ENCODE results near the gene F2RL1.
"Not testable (repeated sequence)": the region's sequence is repeated elsewhere in the genome, so short reads cannot be mapped to it uniquely, and the experiment has no call there.

Gene F2RL1

GRCh38 chr5:76805821-76806505 is 12.9 kb upstream of the F2RL1 start:
- DNase-seq, result no peak

DNA sequence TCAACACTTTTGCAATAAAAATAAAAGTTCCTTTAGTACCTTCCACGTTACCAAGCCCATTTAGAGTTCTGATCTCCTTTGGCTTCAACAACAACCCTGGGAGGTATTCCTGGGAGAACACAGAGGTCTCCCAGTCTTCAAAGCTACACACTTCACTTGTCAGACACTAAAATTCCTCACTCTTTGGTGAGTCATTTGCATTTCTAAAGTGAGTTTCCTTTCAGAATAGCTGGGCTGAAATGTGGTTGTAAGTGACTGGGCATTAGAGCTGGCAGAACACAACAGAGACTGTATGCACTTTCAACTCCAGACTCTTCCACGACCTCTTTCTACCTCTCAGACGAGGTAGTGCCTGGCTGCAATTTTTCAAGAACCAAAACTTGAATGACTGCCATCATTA is 11.5 kb upstream of the F2RL1 start:
- DNase-seq, result peak; percentile 12

- no peak for DNase-seq
Observed at GRCh38 chr5:76808141-76808691, 10.6 kb upstream of the F2RL1 start.

- no peak for DNase-seq
Observed at GRCh38 chr5:76809141-76809540, 9.7 kb upstream of the F2RL1 start.

- DNase-seq, result no peak
Observed at GRCh38 chr5:76810236-76810635, 8.6 kb upstream of the F2RL1 start.

- no peak for DNase-seq
Observed at GRCh38 chr5:76811214-76811613, 7.6 kb upstream of the F2RL1 start.

GRCh38 chr5:76812209-76812608 is 6.6 kb upstream of the F2RL1 start:
- DNase-seq, result not testable (repeated sequence)

- no peak for DNase-seq
Observed at GRCh38 chr5:76813982-76814562, 4.8 kb upstream of the F2RL1 start.

GRCh38 chr5:76816110-76816831 is 2.6 kb upstream of the F2RL1 start:
- DNase-seq, result no peak

GRCh38 chr5:76819851-76820525 is 1.2 kb downstream of the F2RL1 start:
- no peak for DNase-seq

- peak; percentile 11 for DNase-seq
Observed at GRCh38 chr5:76820526-76820890, 1.7 kb downstream of the F2RL1 start.

GRCh38 chr5:76821136-76821535 is 2.3 kb downstream of the F2RL1 start:
- DNase-seq, result no peak

DNA sequence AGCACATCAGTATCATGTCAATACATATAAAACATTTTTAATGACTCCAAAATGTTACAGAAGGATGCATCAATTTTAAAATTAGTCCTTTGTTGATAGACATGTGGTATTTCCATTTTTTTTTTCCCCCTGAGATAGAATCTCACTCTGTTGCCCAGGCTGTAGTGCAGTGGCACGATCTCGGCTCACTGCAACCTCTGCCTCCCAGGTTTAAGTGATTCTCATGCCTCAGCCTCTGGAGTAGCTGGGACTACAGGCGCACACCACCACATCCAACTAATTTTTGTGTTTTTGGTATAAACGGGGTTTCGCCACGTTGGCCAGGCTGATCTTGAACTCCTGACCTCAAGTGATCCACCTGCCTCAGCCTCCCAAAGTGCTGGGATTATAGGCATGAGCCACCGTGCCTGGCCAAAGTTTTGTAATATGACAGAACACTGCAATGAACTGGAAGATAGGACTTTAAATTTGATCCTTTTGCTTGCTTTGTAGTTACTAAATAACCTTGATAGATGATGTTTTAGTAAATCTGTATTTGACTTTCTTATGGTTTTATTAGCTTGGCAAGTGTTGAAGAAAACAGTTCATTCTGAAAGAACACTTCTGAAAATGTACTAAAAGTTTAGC is 3.4 kb downstream of the F2RL1 start:
- DNase-seq, result not testable (repeated sequence)

GRCh38 chr5:76826416-76826815 is 7.6 kb downstream of the F2RL1 start:
- DNase-seq, result not testable (repeated sequence)

DNA sequence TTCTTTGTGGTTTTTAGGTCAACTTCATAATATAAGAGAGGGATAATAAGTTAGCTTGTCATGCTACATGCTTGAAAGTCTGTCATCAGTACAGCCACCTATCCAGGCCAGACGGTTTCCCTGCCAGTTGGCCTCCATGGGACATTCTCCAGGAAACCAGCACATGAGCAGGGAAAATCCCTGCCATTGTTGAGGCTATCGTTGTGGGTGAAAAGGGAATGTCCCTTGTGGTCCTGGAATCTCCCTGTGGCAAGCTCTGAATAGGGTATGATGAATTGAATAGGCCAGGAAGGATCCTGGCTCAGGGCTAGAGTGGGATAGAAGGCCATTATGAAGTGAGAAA is 12.3 kb downstream of the F2RL1 start:
- DNase-seq, result no peak

GRCh38 chr5:76836181-76836580 is 17.4 kb downstream of the F2RL1 start:
- DNase-seq, result no peak

DNA sequence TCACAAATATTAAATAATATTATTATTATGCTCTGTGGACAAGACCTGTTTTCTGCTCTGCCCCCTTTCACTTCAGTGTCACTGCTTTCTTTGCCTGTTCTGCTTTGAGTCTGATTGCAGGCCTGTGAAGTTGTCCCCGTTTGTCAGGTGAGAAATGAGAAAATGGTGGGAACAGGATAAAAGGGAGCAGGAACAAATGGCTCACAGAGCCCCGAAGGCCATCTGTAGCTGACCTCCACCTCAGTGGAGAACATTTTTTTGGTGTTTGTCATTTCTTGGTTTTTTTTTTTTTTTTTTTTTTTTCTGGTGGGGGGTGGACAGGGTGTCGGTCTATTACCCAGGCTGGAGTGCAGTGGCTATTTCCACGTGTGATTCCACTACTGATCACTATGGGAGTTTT is 17.8 kb downstream of the F2RL1 start:
- no peak for DNase-seq

DNA sequence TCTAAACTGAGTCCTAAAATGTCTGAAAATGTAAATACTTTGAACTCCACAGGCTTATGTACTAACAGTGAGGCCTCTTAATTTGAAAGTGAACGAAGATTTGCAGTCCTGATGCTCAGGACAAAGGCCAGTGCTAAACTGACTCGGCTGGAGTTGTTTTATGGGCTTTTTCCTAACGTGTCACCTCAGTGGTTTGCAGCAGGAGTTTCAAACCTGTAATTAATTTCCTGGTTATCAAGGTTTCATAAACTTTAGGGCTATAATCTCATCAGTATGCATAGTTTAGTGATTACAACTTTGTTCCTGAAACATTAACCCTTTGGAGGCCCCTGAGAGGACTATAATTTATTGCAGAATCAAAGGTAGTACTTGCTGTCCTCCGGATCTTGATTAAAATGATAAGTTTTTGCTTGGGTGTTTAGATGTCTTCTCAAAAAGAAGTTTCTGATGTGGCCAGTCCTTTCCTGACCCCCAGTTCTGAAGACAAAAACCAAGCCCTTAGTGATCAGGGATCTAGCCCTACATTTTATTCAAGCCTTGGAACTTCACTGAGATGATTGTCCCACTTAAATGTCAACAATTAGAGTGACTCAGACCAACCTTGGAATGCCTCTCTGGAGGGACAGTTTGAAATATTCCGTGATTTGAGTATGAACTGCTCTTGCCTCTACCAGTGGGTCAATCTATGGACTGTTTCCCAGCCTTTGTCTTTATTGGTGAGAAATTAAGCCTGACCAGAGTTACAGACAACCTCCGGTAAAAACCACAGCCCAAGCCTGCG is 19.8 kb downstream of the F2RL1 start:
- DNase-seq, result peak; percentile 11

DNA sequence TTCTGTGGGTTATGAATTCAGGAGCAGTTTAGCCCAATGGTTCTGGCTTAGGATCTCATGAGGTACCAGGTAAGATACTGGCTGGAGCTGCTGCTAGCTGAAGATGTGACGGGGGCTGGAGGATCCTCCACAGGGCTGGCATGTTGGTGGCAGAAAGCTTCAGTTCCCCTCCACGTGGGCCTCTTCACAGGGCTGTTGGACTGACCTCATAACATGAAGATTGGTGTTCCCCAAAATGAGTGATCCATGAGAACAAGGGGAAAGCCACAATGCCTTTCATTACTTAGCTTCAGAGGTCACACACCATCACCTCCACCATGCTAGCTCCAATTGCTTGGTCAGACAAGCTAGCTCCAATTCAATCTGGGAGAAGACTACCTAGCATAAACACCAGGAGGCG is 22.5 kb downstream of the F2RL1 start:
- no peak for DNase-seq

GRCh38 chr5:76845890-76846289 is 27.1 kb downstream of the F2RL1 start:
- no peak for DNase-seq

DNA sequence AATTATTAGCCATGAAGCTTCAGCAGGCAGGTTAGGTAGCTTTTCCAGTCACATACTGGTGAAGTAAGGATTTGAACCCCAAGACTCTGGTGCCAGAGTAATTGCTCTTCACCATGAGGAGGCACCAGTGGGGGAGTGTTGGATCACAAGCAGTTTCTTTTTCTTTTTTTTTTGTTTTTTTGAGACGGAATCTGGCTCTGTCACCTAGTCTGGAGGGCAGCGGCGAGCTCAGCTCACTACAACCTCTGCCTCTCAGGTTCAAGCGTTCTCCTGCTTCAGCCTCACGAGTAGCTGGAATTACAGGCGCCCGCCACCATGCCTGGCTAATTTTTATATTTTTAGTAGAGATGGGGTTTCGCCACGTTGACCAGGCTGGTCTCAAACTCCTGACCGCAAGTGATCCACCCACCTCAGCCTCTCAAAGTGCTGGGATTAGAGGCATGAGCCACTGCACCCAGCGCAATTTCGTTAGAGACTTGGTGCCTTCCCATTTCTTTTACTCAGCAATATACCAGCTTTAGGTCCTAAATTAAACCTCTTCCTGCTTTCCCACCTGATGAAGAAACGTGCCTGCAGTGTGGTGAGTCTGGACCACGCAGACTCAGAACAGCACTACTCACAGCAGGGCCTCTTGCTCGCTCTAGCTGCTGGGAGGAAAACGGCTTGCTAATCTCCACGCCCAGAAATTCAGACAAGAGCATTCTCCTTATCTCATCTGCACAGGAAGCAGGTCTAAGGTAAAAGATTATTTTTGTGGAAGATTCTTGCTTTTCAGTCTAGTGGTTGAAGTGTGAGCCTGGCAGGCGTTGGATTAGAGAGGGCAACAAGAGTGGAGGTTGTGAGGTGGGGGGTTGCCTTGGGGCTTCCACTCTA is 30.8 kb downstream of the F2RL1 start, which contains the start of gene S100Z:
S100Z (plus strand) TSS at position 596 of the 873 bp plus-strand sequence. CDS start 25,346 bp downstream, outside the sequence.
- no peak for DNase-seq

Data from right kidney (tissue), 1 donor.